ENCODE data around the gene WEE1. TPM values are rescaled to one million over a fixed set of nuclear protein-coding genes. Genes with fewer than 3 reads are reported as not detected.
"Not testable (repeated sequence)": the region's sequence is repeated elsewhere in the genome, so short reads cannot be mapped to it uniquely, and the experiment has no call there.

WEE1 gene
- total RNA-seq, 1 donor = 32.2 TPM

DNA sequence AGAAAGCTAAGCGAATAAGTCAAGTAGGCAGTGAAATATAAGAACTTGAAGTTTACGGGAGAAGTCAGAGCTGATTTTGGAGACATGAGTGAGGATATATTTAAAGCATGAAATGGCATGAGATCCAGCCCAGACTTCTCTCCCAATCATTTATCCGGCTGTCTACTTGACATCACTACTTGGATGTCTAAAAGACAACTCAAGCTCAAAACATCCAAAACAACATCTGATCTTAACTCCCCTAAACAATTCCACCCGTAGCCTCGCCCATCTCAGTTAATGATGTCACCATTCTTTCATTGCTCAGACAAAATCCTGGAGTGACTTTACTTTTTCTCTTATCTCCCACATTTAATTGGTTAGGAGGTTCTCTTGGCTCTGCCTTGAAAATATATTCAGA lies 44.5 kb downstream of the WEE1 start:
- H3K4me3 ChIP-seq (ENCODE audit: insufficient read depth, low read length) = no peak overlapping the region
- peak overlapping the region; percentile 47 for H2AFZ ChIP-seq (ENCODE audit: low read length)
- no peaks in the 10 kb centered on the region for H4K20me1 ChIP-seq (ENCODE audit: insufficient read depth, low read length)

DNA sequence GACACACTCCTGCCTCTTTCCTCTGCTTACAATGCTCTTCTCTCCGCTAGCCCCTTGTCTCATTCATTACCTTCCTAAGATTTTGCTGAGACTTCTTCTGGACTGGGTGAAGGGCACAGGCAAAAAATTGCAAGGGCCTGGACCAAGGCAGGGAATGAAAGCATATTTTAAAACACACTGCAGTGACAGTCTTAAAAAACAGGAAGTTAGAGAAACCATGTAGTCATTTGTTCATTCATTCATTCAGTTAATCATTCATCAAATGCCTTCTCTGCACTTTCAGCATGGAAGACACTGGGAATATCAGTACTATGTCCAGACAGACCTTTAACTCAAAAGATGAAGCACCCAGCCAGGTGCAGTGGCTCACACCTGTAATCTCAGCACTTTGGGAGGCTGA lies 45.5 kb downstream of the WEE1 start:
- no peak for DNase-seq (ENCODE audit: insufficient read length, low spot score, missing footprints)
- H3K9me3 ChIP-seq (ENCODE audit: low read depth, low read length) = no peaks in the 10 kb centered on the region
- no peak overlapping the region for H3K4me2 ChIP-seq (ENCODE audit: insufficient read depth, low read length)
- no peaks in the 10 kb centered on the region for H3K79me2 ChIP-seq (ENCODE audit: insufficient read depth, low read length)
- no peak overlapping the region for H2AFZ ChIP-seq (ENCODE audit: low read length)
- H3K36me3 ChIP-seq (ENCODE audit: insufficient read depth, low read length) = no peaks in the 10 kb centered on the region
- no peaks in the 10 kb centered on the region for H3K27me3 ChIP-seq (ENCODE audit: insufficient read depth, low read length)
- no peak overlapping the region for H3K27ac ChIP-seq (ENCODE audit: low read depth, low read length)
- H3K4me3 ChIP-seq (ENCODE audit: insufficient read depth, low read length) = no peak overlapping the region
- peaks cover 20% of the 10 kb centered on the region for H3K4me1 ChIP-seq (ENCODE audit: insufficient read depth, low read length)
- no peaks in the 10 kb centered on the region for H4K20me1 ChIP-seq (ENCODE audit: insufficient read depth, low read length)
- TF ChIP-seq, protein P1, sequence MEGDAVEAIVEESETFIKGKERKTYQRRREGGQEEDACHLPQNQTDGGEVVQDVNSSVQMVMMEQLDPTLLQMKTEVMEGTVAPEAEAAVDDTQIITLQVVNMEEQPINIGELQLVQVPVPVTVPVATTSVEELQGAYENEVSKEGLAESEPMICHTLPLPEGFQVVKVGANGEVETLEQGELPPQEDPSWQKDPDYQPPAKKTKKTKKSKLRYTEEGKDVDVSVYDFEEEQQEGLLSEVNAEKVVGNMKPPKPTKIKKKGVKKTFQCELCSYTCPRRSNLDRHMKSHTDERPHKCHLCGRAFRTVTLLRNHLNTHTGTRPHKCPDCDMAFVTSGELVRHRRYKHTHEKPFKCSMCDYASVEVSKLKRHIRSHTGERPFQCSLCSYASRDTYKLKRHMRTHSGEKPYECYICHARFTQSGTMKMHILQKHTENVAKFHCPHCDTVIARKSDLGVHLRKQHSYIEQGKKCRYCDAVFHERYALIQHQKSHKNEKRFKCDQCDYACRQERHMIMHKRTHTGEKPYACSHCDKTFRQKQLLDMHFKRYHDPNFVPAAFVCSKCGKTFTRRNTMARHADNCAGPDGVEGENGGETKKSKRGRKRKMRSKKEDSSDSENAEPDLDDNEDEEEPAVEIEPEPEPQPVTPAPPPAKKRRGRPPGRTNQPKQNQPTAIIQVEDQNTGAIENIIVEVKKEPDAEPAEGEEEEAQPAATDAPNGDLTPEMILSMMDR (IDR thresholded peaks at IDR 0.05; ENCODE audit: extremely low read depth, low read depth, low read length) = no peak

More for the DNA sequence above, 44.5 kb downstream of the WEE1 start:
- Histone ChIP-seq H3K27ac (ENCODE audit: low read depth, low read length) (peak overlapping the region; percentile 54), H3K4me2 (ENCODE audit: insufficient read depth, low read length) (no peak overlapping the region), H3K79me2 (ENCODE audit: insufficient read depth, low read length) (no peaks in the 10 kb centered on the region), H3K36me3 (ENCODE audit: insufficient read depth, low read length) (no peaks in the 10 kb centered on the region), H3K4me1 (ENCODE audit: insufficient read depth, low read length) (peaks cover 26% of the 10 kb centered on the region), H3K27me3 (ENCODE audit: insufficient read depth, low read length) (no peaks in the 10 kb centered on the region), H3K9me3 (ENCODE audit: low read depth, low read length) (no peaks in the 10 kb centered on the region)
- TF ChIP-seq, protein P1 (IDR thresholded peaks at IDR 0.05; ENCODE audit: extremely low read depth, low read depth, low read length) = no peak
- DNase-seq (ENCODE audit: insufficient read length, low spot score, missing footprints) = peak; percentile 88

DNA sequence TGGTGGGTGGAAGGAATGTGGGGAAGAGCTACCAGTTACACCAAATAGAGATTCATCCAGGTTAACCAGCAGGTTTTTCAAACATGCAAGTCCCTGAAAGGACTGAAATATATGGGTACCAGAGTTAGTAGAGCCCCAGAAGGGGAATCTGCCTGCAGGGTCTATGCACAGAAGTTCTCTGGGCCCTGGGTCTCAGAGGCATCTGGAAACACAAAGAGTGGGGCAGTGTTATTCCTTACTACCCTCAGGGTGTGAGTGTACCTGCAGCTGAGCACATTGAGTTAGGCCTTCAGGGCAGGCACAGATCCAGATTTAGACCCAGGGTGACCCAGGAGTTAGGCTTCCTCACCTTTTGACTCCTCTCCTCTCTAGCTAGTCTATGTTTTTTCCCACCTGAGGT lies 46.5 kb downstream of the WEE1 start:
- TF ChIP-seq, protein P1 (IDR thresholded peaks at IDR 0.05; ENCODE audit: extremely low read depth, low read depth, low read length) = no peak
- H3K9me3 ChIP-seq (ENCODE audit: low read depth, low read length) = no peaks in the 10 kb centered on the region
- H4K20me1 ChIP-seq (ENCODE audit: insufficient read depth, low read length) = no peaks in the 10 kb centered on the region
- H3K36me3 ChIP-seq (ENCODE audit: insufficient read depth, low read length) = no peaks in the 10 kb centered on the region
- H3K79me2 ChIP-seq (ENCODE audit: insufficient read depth, low read length) = no peaks in the 10 kb centered on the region
- H3K4me3 ChIP-seq (ENCODE audit: insufficient read depth, low read length) = no peak overlapping the region
- H3K27ac ChIP-seq (ENCODE audit: low read depth, low read length) = no peak overlapping the region
- H2AFZ ChIP-seq (ENCODE audit: low read length) = no peak overlapping the region
- no peaks in the 10 kb centered on the region for H3K27me3 ChIP-seq (ENCODE audit: insufficient read depth, low read length)
- no peak overlapping the region for H3K4me2 ChIP-seq (ENCODE audit: insufficient read depth, low read length)
- peaks cover 11% of the 10 kb centered on the region for H3K4me1 ChIP-seq (ENCODE audit: insufficient read depth, low read length)
- no peak for DNase-seq (ENCODE audit: insufficient read length, low spot score, missing footprints)

DNA sequence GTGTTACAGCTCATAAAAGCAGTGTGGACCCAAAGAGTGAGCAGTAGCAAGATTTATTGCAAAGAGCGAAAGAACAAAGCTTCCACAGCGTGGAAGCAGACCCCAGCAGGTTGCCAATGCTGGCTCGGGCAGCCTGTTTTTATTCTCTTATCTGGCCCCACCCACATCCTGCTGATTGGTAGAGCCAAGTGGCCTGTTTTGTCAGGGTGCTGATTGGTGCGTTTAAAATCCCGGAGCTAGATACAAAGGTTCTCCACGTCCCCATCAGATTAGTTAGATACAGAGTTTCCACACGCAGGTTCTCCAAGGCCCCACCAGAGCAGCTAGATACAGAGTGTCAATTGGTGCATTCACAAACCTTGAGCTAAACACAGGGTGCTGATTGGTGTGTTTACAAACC lies 48.9 kb downstream of the WEE1 start:
- not testable (repeated sequence) for DNase-seq (ENCODE audit: insufficient read length, low spot score, missing footprints); H3K27ac ChIP-seq (ENCODE audit: low read depth, low read length); H3K4me3 ChIP-seq (ENCODE audit: insufficient read depth, low read length)

DNA sequence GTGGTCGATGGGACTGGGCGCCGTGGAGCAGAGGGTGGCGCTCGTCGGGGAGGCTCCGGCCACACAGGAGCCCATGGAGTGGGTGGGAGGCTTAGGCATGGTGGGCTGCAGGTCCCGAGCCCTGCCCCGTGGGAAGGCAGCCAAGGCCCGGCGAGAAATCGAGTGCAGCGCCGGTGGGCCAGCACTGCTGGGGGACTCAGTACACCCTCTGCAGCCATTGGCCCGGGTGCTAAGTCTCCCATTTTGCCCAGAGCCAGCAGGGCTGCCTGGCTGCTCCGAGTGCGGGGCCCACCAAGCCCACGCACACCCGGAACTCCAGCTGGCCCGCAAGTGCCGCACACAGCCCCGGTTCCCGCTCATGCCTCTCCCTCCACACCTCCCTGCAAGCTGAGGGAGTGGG lies 49.6 kb downstream of the WEE1 start:
- H3K36me3 ChIP-seq (ENCODE audit: insufficient read depth, low read length); H3K4me2 ChIP-seq (ENCODE audit: insufficient read depth, low read length); H3K27ac ChIP-seq (ENCODE audit: low read depth, low read length); H3K79me2 ChIP-seq (ENCODE audit: insufficient read depth, low read length); H3K27me3 ChIP-seq (ENCODE audit: insufficient read depth, low read length); H2AFZ ChIP-seq (ENCODE audit: low read length); H3K4me3 ChIP-seq (ENCODE audit: insufficient read depth, low read length); H3K4me1 ChIP-seq (ENCODE audit: insufficient read depth, low read length); H3K9me3 ChIP-seq (ENCODE audit: low read depth, low read length); DNase-seq (ENCODE audit: insufficient read length, low spot score, missing footprints); H4K20me1 ChIP-seq (ENCODE audit: insufficient read depth, low read length): not testable (repeated sequence)

More for the DNA sequence above, 48.9 kb downstream of the WEE1 start:
- H4K20me1 ChIP-seq (ENCODE audit: insufficient read depth, low read length); H3K27me3 ChIP-seq (ENCODE audit: insufficient read depth, low read length); H2AFZ ChIP-seq (ENCODE audit: low read length); H3K4me1 ChIP-seq (ENCODE audit: insufficient read depth, low read length); H3K4me2 ChIP-seq (ENCODE audit: insufficient read depth, low read length); H3K9me3 ChIP-seq (ENCODE audit: low read depth, low read length); H3K79me2 ChIP-seq (ENCODE audit: insufficient read depth, low read length); H3K36me3 ChIP-seq (ENCODE audit: insufficient read depth, low read length): not testable (repeated sequence)

Data from osteoblast (primary cell).